ENCODE measurements around the gene PRMT6.

The PRMT6 gene

GRCh38 chr1:107095647-107096046 lies 39.2 kb downstream of the PRMT6 start:
- no peak for DNase-seq (ENCODE audit: low spot score)

- no peak for DNase-seq (ENCODE audit: low spot score)
Measured at GRCh38 chr1:107096690-107097089, 40.2 kb downstream of the PRMT6 start.

- DNase-seq (ENCODE audit: low spot score): no peak
Measured at GRCh38 chr1:107098961-107099360, 42.5 kb downstream of the PRMT6 start.

DNA sequence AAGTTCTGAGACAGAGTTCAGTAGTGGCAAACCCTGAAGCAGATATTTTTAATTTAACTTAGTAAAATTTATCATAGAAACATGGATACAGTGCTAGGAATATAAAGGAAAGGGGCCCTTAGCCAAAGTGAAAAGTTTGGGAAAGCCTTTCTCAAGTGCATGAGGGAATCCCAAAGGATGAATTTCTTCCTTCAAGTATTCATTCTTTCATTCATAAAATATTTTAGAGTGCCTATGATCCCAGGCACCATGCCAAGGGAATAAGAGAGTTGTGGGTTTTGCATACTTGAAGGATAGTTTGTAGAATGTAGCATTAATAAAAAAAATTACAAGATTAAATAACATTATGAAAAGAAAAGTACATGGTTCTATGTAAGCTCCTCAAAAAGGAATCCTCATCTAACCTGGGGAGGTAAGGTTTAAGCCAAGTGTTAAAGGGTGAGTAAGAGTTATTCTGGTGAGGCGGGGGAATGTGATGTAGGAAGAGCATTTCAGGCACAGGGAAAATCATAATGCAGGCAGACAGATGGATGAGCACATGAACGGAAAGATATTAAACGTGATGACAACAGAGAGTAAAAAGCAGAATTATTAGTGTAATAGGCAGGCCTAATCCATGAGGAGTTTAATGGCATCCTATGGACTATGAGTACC lies 44.0 kb downstream of the PRMT6 start:
- no peak for DNase-seq (ENCODE audit: low spot score)

GRCh38 chr1:107105914-107106313 lies 49.4 kb downstream of the PRMT6 start:
- DNase-seq (ENCODE audit: low spot score): no peak
